ENCODE results near the gene BCL10. TPM values are rescaled to one million over a fixed set of nuclear protein-coding genes. Genes with fewer than 3 reads are reported as not detected.

The BCL10 gene
- total RNA-seq, 4 donors from 2014 or later, result 34.2 to 65.5 (median 56.5) TPM

DNA sequence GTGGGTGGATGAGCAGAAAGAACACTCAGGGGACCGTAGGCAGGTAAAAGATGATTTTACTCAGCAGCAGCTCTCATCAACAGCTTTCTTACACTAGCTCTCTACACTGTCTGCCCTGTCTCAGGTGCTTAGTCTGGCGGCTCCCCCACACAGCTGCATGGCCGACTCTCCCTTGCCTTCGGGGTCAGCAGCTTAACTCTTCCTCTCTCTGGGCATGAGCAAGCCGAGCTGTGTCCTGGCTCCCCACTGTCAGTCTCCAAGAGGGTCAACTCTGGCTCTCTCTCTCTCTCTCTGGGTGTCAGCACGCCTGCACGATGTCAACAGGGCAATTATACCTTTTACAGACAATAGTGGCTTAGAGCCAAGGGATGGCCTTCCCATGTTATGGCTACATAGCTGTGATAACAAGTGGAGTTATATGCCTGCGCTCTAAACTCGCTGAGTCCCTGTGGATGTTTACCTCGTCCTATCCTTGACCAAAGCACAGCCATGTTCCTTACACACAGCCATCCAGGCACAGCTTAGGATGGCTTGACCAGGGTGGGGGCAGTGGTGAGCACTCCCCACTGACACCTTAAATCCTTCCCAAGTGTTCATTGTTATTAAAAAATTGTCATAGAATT lies 3.1 kb upstream of the BCL10 start:
- no peak for TF ChIP-seq CTCF (IDR thresholded peaks at IDR 0.05)
- no peak for TF ChIP-seq EP300 (IDR thresholded peaks at IDR 0.05; ENCODE audit: low read depth)
- no peak for TF ChIP-seq POLR2A (IDR thresholded peaks at IDR 0.05)
- no peak for TF ChIP-seq POLR2AphosphoS5 (IDR thresholded peaks at IDR 0.05)
- Histone ChIP-seq H3K9me3 (no peaks in the 10 kb centered on the region), H3K27ac (peak overlapping the region; percentile 68 to 100 (median 89)), H3K36me3 (no peaks in the 10 kb centered on the region), H3K4me1 (peaks cover 6 to 42% (median 27%) of the 10 kb centered on the region in 4 donors), H3K4me3 (peak overlapping the region in 1 of 4 donors; percentile 6), H3K27me3 (no peaks in the 10 kb centered on the region)
- intact Hi-C loops (cut with DNase I; ENCODE audit: low total_unique reads), result no loop called here
- WGBS, 2 donors (ENCODE audit: low coverage in 1 of 2), result 73 to 77% methylated on average over 3 to 10 of the region's 10 CpGs
- DNase-seq, result no peak
- in situ Hi-C loops (cut with MboI; ENCODE audit: low pct_ligation_motif_present in 1 of 4, low pct_unique_long_range_greater_than_20kb in 1 of 4, low sequenced_read_pairs in 3 of 4), result no loop called here

- 0 to 3% methylated on average over 2 of the region's 2 CpGs for WGBS, 2 donors (ENCODE audit: low coverage in 1 of 2)
- H3K27me3 ChIP-seq, result no peaks in the 10 kb centered on the region
- in situ Hi-C loops (cut with MboI; ENCODE audit: low pct_ligation_motif_present in 1 of 4, low pct_unique_long_range_greater_than_20kb in 1 of 4, low sequenced_read_pairs in 3 of 4), result no loop called here
- peak; percentile 65 for TF ChIP-seq POLR2A (IDR thresholded peaks at IDR 0.05)
- TF ChIP-seq CTCF (IDR thresholded peaks at IDR 0.05), result no peak
- TF ChIP-seq POLR2AphosphoS5 (IDR thresholded peaks at IDR 0.05), result peak; percentile 28 to 88 (median 84)
- no peak for TF ChIP-seq EP300 (IDR thresholded peaks at IDR 0.05; ENCODE audit: low read depth)
- H3K4me1 ChIP-seq, result peaks cover 13 to 49% (median 34%) of the 10 kb centered on the region in 4 donors
- peak overlapping the region in 1 of 4 donors; percentile 6 for H3K4me3 ChIP-seq
- no peaks in the 10 kb centered on the region for H3K36me3 ChIP-seq
- H3K27ac ChIP-seq, result peak overlapping the region; percentile 68 to 100 (median 89)
- DNase-seq, result peak; percentile 73
- intact Hi-C loops (cut with DNase I; ENCODE audit: low total_unique reads), result no loop called here
- H3K9me3 ChIP-seq, result no peaks in the 10 kb centered on the region
These were observed 2.5 kb upstream of the BCL10 start for GRCh38 chr1:85278853-85279314.

- TF ChIP-seq POLR2AphosphoS5 (IDR thresholded peaks at IDR 0.05), result no peak
- TF ChIP-seq EP300 (IDR thresholded peaks at IDR 0.05; ENCODE audit: low read depth), result no peak
- no peak for TF ChIP-seq POLR2A (IDR thresholded peaks at IDR 0.05)
- no peak for TF ChIP-seq CTCF (IDR thresholded peaks at IDR 0.05)
- Histone ChIP-seq H3K9me3 (no peaks in the 10 kb centered on the region), H3K36me3 (no peaks in the 10 kb centered on the region), H3K27me3 (no peaks in the 10 kb centered on the region), H3K4me1 (peaks cover 17 to 56% (median 42%) of the 10 kb centered on the region in 4 donors), H3K4me3 (no peak overlapping the region), H3K27ac (peak overlapping the region; percentile 68 to 100 (median 89))
- 80 to 86% methylated on average over 4 of the region's 4 CpGs for WGBS, 2 donors (ENCODE audit: low coverage in 1 of 2)
- intact Hi-C loops (cut with DNase I; ENCODE audit: low total_unique reads) (no loop called here), in situ Hi-C loops (cut with MboI; ENCODE audit: low pct_ligation_motif_present in 1 of 4, low pct_unique_long_range_greater_than_20kb in 1 of 4, low sequenced_read_pairs in 3 of 4) (no loop called here)
- DNase-seq, result no peak
These were observed 1.4 kb upstream of the BCL10 start for GRCh38 chr1:85277802-85278201.

- no peaks in the 10 kb centered on the region for H3K36me3 ChIP-seq
- DNase-seq, result no peak
- H3K4me3 ChIP-seq, result peak overlapping the region; percentile 0 to 89 (median 54)
- no peaks in the 10 kb centered on the region for H3K27me3 ChIP-seq
- peak overlapping the region; percentile 98 to 100 (median 100) for H3K27ac ChIP-seq
- intact Hi-C loops (cut with DNase I; ENCODE audit: low total_unique reads), result no loop called here
- in situ Hi-C loops (cut with MboI; ENCODE audit: low pct_ligation_motif_present in 1 of 4, low pct_unique_long_range_greater_than_20kb in 1 of 4, low sequenced_read_pairs in 3 of 4), result no loop called here
- peaks cover 17 to 63% (median 43%) of the 10 kb centered on the region in 4 donors for H3K4me1 ChIP-seq
- no peaks in the 10 kb centered on the region for H3K9me3 ChIP-seq
- TF ChIP-seq POLR2A (IDR thresholded peaks at IDR 0.05), result no peak
- TF ChIP-seq EP300 (IDR thresholded peaks at IDR 0.05; ENCODE audit: low read depth), result no peak
- peak in 2 of 3 donors; percentile 50 to 59 for TF ChIP-seq POLR2AphosphoS5 (IDR thresholded peaks at IDR 0.05)
- no peak for TF ChIP-seq CTCF (IDR thresholded peaks at IDR 0.05)
- 40 to 64% methylated on average over 5 to 11 of the region's 11 CpGs for WGBS, 2 donors (ENCODE audit: low coverage in 1 of 2)
These were observed 677 bp upstream of the BCL10 start for GRCh38 chr1:85276978-85277639.

Data from transverse colon (tissue), 4 donors.